NCI-H2171 (cell line): Measurements from ENCODE around the gene TRMT6.

Source experiments
- DNase-seq: peaks from one replicate; lab custom pipeline; 2025; lab: John Stamatoyannopoulos, UW

The TRMT6 gene

DNA sequence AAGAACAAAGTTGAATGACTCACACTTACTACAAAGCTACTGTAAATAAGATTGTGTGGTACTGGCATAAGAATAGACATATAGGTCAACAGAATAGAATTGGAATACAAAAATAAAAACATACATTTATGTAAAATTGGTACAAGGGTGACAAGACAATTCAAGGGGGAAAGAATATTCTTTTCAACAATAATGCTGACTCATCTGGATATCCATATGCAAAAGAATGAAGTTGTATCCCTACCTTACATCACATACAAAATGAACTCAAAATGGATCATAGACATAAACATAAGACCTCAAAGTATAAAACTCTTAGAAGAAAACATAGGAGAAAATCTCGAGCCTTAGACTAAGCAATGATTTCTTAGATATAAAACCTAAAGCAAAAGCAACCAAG lies 50.9 kb downstream of the TRMT6 start:
- DNase-seq: no peak

DNA sequence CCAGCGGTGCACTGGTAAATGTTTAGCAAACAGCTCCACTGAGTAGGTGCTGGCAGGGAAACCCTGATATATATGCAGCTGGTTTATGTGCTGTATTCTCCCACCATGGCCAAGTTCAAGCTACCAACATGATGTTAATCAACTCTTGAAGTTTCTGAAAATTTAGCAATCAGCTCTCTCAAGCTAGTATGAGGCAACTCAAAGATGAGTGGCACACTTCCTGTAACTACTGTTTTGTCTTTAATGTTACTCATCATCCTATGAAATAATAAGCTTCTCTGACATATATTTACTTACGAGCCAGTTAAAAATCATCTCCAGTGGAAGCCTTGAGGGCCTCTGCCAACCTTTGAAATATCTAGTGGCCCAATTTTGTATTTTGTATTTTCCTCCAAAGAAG lies 54.7 kb downstream of the TRMT6 start:
- DNase-seq: no peak

DNA sequence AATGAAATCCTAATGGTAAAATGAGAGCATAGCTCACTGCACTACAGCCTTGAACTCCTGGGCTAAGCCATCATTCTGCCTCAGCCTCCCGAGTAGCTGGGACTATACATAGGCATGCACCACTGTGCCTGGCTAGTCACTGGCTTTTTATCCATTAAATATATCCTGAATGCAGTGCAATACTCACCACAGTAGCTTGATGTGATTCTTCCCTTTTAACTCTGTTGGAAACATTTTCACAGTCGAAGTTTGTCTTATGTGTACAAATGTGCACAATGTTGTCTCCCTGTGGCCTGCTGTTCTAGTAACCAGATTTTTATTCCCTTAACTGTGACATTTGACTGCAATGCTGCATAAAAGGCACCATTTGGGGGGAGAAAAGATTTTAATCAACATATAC lies 56.7 kb downstream of the TRMT6 start:
- DNase-seq: no peak

DNA sequence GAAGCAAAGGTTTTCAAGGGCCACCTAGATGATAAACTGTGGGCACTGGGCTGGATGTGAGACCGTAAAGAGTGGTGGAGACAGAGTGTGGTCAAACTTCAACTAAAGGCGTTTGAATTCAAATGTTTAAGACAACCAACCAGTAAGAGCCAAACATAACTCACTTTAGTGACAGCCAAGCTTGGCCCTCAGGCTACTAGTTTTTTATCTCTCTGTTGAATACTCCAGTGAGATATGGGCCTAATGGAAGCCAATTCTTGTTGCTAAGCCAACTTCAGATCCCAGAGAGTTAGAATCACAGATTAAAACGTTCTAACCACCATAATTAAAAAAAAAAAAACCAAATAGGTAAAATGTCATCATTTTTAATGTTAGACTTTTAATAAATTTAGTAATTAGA lies 57.3 kb downstream of the TRMT6 start:
- no peak for DNase-seq

DNA sequence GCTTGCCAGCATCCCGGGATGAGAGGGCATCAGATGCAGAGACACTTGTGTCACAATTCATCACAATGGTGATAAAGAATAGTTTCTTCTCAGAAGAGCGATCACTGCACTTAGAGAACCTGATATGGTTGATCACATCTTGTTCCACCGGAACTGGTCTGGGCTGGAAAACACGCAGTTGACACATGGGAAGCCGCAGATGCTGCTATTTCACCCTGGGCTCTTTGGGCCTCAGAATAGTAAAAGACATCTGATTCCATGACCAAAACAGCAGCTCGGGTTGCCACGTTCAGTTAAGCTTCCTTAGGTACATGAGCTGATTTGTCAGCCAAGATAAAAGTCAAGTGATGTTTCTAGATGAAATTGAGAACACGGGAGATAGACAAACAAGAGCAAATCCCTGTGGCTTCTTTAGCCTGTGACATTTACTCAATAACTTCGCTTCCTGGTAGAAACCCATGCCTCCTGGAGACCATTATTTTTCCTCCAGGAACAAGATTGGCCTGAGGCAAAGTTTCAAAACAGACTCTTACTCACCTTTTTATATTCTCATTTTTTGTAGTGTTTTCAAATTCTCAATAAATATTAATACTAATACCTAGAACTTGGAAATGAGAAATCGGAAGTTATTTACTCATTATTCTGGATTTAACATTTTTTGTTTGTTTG lies 59.4 kb downstream of the TRMT6 start:
- no peak for DNase-seq

DNA sequence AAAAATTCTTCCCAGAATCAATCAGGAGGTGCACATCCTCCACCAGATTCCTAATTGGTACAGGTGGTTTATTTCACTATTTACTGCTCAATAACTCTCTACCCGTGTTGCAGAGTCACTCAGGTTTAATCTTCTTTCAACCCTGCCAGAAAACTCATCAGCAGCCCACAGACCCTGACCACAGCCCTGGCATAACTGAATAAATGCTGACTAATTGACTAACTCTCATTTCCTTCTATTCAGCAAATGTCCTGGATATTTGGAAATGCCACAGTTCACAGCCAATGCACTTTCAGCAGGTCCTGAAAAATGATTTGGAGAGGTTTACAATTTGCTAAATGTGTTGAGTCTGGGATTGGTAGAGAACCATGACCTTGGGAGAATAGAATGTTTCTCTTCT lies 62.3 kb downstream of the TRMT6 start:
- DNase-seq: no peak

DNA sequence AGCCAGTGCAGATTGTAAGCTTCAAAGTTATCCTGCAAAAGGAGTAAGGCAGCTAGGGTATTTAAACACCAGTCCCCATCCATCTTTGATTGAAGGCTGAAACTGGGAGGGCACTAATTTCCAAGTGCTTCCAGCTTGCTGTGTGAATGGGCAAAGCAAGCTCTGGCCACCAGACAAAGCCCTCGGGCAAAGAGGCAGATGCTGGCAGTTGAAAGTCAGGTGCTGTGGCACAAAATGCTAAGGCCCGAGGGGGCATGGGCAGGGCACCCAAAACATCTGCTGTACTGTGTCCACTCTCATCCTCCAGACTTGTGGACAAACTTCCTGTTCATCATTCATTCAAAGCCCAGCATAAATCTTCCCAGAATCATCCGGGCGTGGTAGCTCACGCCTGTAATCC lies 62.9 kb downstream of the TRMT6 start:
- no peak for DNase-seq
